ENCODE measurements around the gene SDK1. TPM values are rescaled to one million over a fixed set of nuclear protein-coding genes. Genes with fewer than 3 reads are reported as not detected.
"Not testable (repeated sequence)": the region's sequence is repeated elsewhere in the genome, so short reads cannot be mapped to it uniquely, and the experiment has no call there.

Gene SDK1
- total RNA-seq, 2 experiments from 2014 or later = 0.03 to 0.05 TPM

- POLR2A ChIA-PET = no interaction called here
- H3K27me3 Mint-ChIP-seq (ENCODE audit: low read depth) = no peaks in the 10 kb centered on the region
These were observed 622.4 kb downstream of the SDK1 start for GRCh38 chr7:3923307-3923918.

GRCh38 chr7:3924277-3924676 lies 623.2 kb downstream of the SDK1 start:
- DNase-seq = no peak
- Mint-ChIP-seq H3K36me3 (ENCODE audit: low read depth) (no peaks in the 10 kb centered on the region), H3K4me1 (ENCODE audit: low read depth) (peaks cover under 1% of the 10 kb centered on the region), H3K27me3 (ENCODE audit: low read depth) (no peaks in the 10 kb centered on the region), H3K9me3 (ENCODE audit: insufficient read depth) (no peaks in the 10 kb centered on the region), H3K27ac (no peak overlapping the region), H3K4me3 (no peak overlapping the region)
- CTCF ChIA-PET = no interaction called here
- POLR2A ChIA-PET = interaction anchor here (0.6 kb wide), 1 partner anchor 114 kb away, joined by 3 read pairs; no protein-coding TSS in a partner anchor
- no peak for ATAC-seq

More at GRCh38 chr7:3923307-3923918, 622.4 kb downstream of the SDK1 start:
- Mint-ChIP-seq H3K36me3 (ENCODE audit: low read depth) (no peaks in the 10 kb centered on the region), H3K4me3 (no peak overlapping the region), H3K4me1 (ENCODE audit: low read depth) (peaks cover 7% of the 10 kb centered on the region), H3K27ac (no peak overlapping the region), H3K9me3 (ENCODE audit: insufficient read depth) (no peaks in the 10 kb centered on the region)
- DNase-seq (no peak), ATAC-seq (no peak)
- CTCF ChIA-PET = no interaction called here

GRCh38 chr7:3927446-3928110 lies 626.5 kb downstream of the SDK1 start:
- H3K27me3 Mint-ChIP-seq (ENCODE audit: low read depth) = peaks cover 4% of the 10 kb centered on the region
- H3K36me3 Mint-ChIP-seq (ENCODE audit: low read depth) = no peaks in the 10 kb centered on the region
- H3K4me3 Mint-ChIP-seq = no peak overlapping the region
- H3K4me1 Mint-ChIP-seq (ENCODE audit: low read depth) = no peaks in the 10 kb centered on the region
- POLR2A ChIA-PET = no interaction called here
- ATAC-seq = no peak
- H3K27ac Mint-ChIP-seq = no peak overlapping the region
- DNase-seq = no peak
- H3K9me3 Mint-ChIP-seq (ENCODE audit: insufficient read depth) = no peaks in the 10 kb centered on the region
- CTCF ChIA-PET = no interaction called here

GRCh38 chr7:3928727-3929515 lies 627.9 kb downstream of the SDK1 start:
- no peaks in the 10 kb centered on the region for H3K9me3 Mint-ChIP-seq (ENCODE audit: insufficient read depth)

GRCh38 chr7:3931843-3932242 lies 630.8 kb downstream of the SDK1 start:
- Mint-ChIP-seq H3K36me3 (ENCODE audit: low read depth) (no peaks in the 10 kb centered on the region), H3K4me1 (ENCODE audit: low read depth) (no peaks in the 10 kb centered on the region), H3K4me3 (no peak overlapping the region), H3K27me3 (ENCODE audit: low read depth) (peaks cover 4% of the 10 kb centered on the region), H3K9me3 (ENCODE audit: insufficient read depth) (no peaks in the 10 kb centered on the region), H3K27ac (no peak overlapping the region)
- ChIA-PET POLR2A (no interaction called here), CTCF (no interaction called here)
- DNase-seq (no peak), ATAC-seq (no peak)

More at GRCh38 chr7:3928727-3929515, 627.9 kb downstream of the SDK1 start:
- CTCF ChIA-PET = no interaction called here
- no peak overlapping the region for H3K27ac Mint-ChIP-seq
- no peaks in the 10 kb centered on the region for H3K36me3 Mint-ChIP-seq (ENCODE audit: low read depth)
- DNase-seq (no peak), ATAC-seq (no peak)
- no peak overlapping the region for H3K4me3 Mint-ChIP-seq
- H3K4me1 Mint-ChIP-seq (ENCODE audit: low read depth) = no peaks in the 10 kb centered on the region
- POLR2A ChIA-PET = no interaction called here
- H3K27me3 Mint-ChIP-seq (ENCODE audit: low read depth) = peaks cover 4% of the 10 kb centered on the region

- no peaks in the 10 kb centered on the region for H3K9me3 Mint-ChIP-seq (ENCODE audit: insufficient read depth)
- no peak overlapping the region for H3K27ac Mint-ChIP-seq
- ChIA-PET POLR2A (no interaction called here), CTCF (no interaction called here)
- H3K36me3 Mint-ChIP-seq (ENCODE audit: low read depth) = no peaks in the 10 kb centered on the region
- ATAC-seq (no peak), DNase-seq (no peak)
- H3K4me3 Mint-ChIP-seq = no peak overlapping the region
- no peaks in the 10 kb centered on the region for H3K4me1 Mint-ChIP-seq (ENCODE audit: low read depth)
- no peaks in the 10 kb centered on the region for H3K27me3 Mint-ChIP-seq (ENCODE audit: low read depth)
These were observed 636.1 kb downstream of the SDK1 start for GRCh38 chr7:3937146-3937545.

- no peaks in the 10 kb centered on the region for H3K36me3 Mint-ChIP-seq (ENCODE audit: low read depth)
- POLR2A ChIA-PET = no interaction called here
- H3K4me1 Mint-ChIP-seq (ENCODE audit: low read depth) = no peaks in the 10 kb centered on the region
- no peak overlapping the region for H3K27ac Mint-ChIP-seq
- H3K9me3 Mint-ChIP-seq (ENCODE audit: insufficient read depth) = no peaks in the 10 kb centered on the region
- no peaks in the 10 kb centered on the region for H3K27me3 Mint-ChIP-seq (ENCODE audit: low read depth)
- DNase-seq (no peak), ATAC-seq (no peak)
- H3K4me3 Mint-ChIP-seq = no peak overlapping the region
- CTCF ChIA-PET = no interaction called here
These were observed 636.6 kb downstream of the SDK1 start for GRCh38 chr7:3937605-3938004.

GRCh38 chr7:3941706-3942105 lies 640.7 kb downstream of the SDK1 start:
- H3K9me3 Mint-ChIP-seq (ENCODE audit: insufficient read depth); H3K4me3 Mint-ChIP-seq; H3K27ac Mint-ChIP-seq; DNase-seq; H3K36me3 Mint-ChIP-seq (ENCODE audit: low read depth); ATAC-seq; H3K27me3 Mint-ChIP-seq (ENCODE audit: low read depth); H3K4me1 Mint-ChIP-seq (ENCODE audit: low read depth); POLR2A ChIA-PET; CTCF ChIA-PET: not testable (repeated sequence)

GRCh38 chr7:3942276-3942675 lies 641.2 kb downstream of the SDK1 start:
- Mint-ChIP-seq H3K27ac (no peak overlapping the region), H3K4me1 (ENCODE audit: low read depth) (no peaks in the 10 kb centered on the region), H3K27me3 (ENCODE audit: low read depth) (no peaks in the 10 kb centered on the region), H3K9me3 (ENCODE audit: insufficient read depth) (peaks cover 4% of the 10 kb centered on the region), H3K4me3 (no peak overlapping the region), H3K36me3 (ENCODE audit: low read depth) (no peaks in the 10 kb centered on the region)
- ATAC-seq (no peak), DNase-seq (no peak)
- ChIA-PET POLR2A (no interaction called here), CTCF (no interaction called here)

GRCh38 chr7:3942816-3943745 lies 642.0 kb downstream of the SDK1 start:
- ChIA-PET POLR2A (no interaction called here), CTCF (no interaction called here)
- ATAC-seq (no peak), DNase-seq (no peak)
- Mint-ChIP-seq H3K27me3 (ENCODE audit: low read depth) (no peaks in the 10 kb centered on the region), H3K9me3 (ENCODE audit: insufficient read depth) (peaks cover 4% of the 10 kb centered on the region), H3K4me1 (ENCODE audit: low read depth) (no peaks in the 10 kb centered on the region), H3K4me3 (no peak overlapping the region), H3K36me3 (ENCODE audit: low read depth) (no peaks in the 10 kb centered on the region), H3K27ac (no peak overlapping the region)

GRCh38 chr7:3943779-3944520 lies 642.9 kb downstream of the SDK1 start:
- Mint-ChIP-seq H3K4me3 (no peak overlapping the region), H3K9me3 (ENCODE audit: insufficient read depth) (peaks cover 4% of the 10 kb centered on the region)
- CTCF ChIA-PET = no interaction called here

More at GRCh38 chr7:3943779-3944520, 642.9 kb downstream of the SDK1 start:
- Mint-ChIP-seq H3K36me3 (ENCODE audit: low read depth) (no peaks in the 10 kb centered on the region), H3K27ac (no peak overlapping the region), H3K27me3 (ENCODE audit: low read depth) (no peaks in the 10 kb centered on the region), H3K4me1 (ENCODE audit: low read depth) (no peaks in the 10 kb centered on the region)
- POLR2A ChIA-PET = no interaction called here
- ATAC-seq = no peak
- DNase-seq = no peak

Measured in activated CD8-positive, alpha-beta T cell treated with anti-CD3 and anti-CD28 coated beads, Interleukin-2, amount 10 ng/mL, durations not matched to agents 7 days and 5 days (primary cell).